HG02981 (cell line): ENCODE measurements around the gene ADARB1.

ENCODE experiments used
- ATAC-seq: cut with Tn5 transposase; IDR thresholded peaks from one replicate; pipeline ENCODE4 v1.9.1; 2021; ENCODE audit warnings: mild to moderate bottlenecking, moderate library complexity; ENCODE audit not compliant: unreplicated experiment

Gene ADARB1

GRCh38 chr21:45163413-45164123 lies 89.2 kb downstream of the ADARB1 start:
- no peak for ATAC-seq

DNA sequence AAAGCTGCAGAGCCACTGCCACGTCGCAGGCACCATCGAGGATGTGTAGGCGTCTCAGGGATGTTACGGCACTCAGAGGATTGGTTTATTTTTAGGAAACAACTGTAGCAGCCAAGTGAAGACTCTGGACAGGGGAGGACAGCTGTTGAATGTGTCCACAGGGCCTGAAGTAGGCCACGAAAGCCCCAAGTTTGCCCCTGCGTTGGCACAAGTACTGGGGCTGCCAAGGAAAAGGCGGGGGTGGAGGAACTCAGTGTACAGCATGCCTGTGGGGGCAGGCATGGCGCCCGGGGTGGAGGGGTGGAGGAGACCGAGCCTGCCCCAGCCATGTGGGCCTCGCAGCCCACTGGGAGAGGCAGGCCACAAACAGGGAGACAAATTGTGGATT lies 89.7 kb downstream of the ADARB1 start:
- no peak for ATAC-seq

GRCh38 chr21:45164838-45165237 lies 90.5 kb downstream of the ADARB1 start:
- no peak for ATAC-seq

DNA sequence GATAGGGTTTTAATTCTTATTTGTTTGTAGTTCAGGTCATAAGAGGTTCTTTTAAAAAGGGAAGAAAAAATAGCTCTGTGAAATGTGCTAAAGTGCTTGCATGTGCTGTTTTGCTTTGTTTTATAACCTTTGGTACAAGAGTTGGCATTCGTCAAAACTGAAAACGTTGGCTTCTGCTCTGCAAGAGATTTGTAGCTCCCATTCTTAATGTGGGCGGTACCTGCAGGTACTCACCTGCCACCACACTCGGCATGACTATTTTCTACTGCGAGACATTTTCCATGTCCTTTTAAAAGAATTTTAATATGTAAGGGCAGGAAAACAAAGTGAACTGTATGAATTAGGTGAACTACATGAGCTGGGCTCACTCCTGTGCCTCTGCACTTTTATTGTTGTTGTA lies 92.6 kb downstream of the ADARB1 start:
- ATAC-seq: no peak

GRCh38 chr21:45167796-45168222 lies 93.4 kb downstream of the ADARB1 start:
- ATAC-seq: no peak

DNA sequence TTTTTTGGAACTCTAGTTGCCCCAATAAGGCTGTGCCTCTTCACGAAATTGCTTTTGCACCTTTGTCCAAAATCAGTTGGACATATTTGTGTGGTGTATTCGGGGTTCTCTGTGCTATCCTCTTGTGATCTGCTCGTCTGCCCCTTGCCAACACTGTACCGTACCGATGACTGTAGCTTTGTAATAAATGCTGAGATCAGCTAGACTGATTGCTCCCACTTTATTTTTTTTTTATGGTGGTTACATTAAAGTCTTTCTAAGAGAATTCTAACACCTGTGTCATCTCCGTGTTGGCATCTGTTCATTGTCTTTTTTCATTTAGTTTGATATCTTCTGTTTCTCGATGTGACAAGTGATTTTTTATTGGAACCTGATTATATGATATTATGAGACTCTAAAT lies 94.1 kb downstream of the ADARB1 start:
- no peak for ATAC-seq

- ATAC-seq: no peak
Observed at GRCh38 chr21:45169001-45169400, 94.6 kb downstream of the ADARB1 start.

DNA sequence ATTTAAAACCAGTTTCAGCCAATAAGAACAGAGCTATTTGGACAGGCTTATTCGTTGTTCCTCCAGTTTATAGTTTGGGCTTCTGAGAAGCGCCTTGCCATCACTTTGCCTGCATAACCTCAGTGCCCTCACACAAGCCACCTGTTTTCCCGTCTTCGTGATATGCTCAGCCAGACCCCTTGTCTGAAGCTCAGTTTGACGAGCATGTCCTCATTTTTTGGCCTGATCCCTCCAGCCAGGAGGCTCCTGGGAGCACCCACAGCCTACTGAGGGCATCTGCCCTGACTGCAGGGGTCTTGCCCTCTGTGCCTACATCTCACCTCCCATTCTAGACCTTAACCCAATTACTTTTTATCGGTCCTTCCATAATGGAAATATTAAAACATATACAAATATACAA lies 95.3 kb downstream of the ADARB1 start:
- no peak for ATAC-seq

DNA sequence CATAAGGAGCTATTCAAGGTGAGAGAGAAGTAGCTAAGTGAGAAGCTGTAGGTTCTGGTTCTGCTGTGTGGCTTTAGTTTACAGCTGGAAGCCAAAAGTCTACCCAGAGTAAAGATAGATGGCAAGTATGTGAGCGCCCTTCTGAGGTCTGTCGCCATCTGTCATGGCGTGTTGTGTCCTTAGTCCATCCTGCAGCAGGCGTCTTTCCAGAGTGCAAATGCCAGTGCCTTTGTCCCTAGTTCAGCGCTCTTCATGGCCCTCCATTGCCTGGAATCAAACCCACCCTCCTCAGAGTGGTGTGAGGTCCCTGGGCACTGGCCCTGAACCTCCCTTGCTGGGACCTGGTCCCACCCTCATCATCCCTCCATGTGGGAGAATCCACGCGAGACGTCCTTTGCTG lies 96.6 kb downstream of the ADARB1 start:
- no peak for ATAC-seq

GRCh38 chr21:45172420-45172819 lies 98.0 kb downstream of the ADARB1 start:
- ATAC-seq: no peak

GRCh38 chr21:45175326-45176095 lies 101.1 kb downstream of the ADARB1 start:
- ATAC-seq: no peak

DNA sequence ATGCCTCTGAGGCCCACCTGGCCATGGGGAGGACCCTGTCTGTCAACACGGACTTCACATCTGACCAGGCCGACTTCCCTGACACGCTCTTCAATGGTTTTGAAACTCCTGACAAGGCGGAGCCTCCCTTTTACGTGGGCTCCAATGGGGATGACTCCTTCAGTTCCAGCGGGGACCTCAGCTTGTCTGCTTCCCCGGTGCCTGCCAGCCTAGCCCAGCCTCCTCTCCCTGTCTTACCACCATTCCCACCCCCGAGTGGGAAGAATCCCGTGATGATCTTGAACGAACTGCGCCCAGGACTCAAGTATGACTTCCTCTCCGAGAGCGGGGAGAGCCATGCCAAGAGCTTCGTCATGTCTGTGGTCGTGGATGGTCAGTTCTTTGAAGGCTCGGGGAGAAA lies 101.8 kb downstream of the ADARB1 start:
- no peak for ATAC-seq

- ATAC-seq: no peak
Observed at GRCh38 chr21:45177039-45177438, 102.7 kb downstream of the ADARB1 start.

DNA sequence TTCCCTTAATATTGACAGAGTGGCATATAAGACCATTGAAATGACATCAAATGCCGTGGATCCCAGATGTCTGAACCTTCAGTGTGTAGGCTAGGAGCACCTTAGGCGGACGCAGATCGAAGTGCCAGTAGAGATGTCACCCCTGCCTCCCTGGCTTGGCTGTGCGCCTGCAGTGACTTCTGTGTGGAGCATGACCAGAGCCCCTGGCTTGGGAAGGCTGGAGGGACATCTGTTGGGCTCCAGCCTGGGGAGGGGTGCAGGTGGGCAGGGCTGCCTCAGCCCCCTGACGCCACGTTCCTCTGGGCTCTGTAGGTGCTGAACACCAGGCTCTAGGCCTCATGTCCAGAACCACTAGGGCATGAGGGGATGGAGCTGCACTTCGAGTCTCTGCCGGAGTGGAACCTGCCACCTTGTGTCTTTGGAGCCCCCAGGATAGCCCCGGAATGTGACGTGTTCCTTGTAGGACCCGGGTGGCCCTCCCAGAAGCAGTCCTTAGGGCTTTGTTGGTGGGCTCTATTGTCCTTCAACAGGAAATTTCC lies 103.8 kb downstream of the ADARB1 start:
- ATAC-seq: no peak

DNA sequence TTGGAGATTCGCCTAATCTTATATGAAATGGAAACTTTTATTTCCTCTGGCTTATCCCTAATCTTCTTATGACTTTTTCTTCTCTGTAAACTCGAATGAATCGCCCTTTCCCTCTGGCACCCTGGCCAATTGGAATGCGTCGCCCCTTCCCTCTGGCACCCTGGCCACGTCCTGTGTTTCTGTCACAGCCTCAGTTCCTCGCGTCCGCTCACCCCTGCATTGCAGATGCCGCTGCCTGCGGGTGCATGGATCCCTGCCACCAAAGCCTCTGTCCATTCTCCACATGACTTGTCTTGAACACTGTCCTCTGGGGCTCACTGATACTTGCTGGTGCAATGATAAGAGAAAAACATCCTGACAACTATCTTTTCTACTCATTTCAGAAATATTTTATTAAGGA lies 104.6 kb downstream of the ADARB1 start:
- no peak for ATAC-seq

GRCh38 chr21:45179568-45180245 lies 105.3 kb downstream of the ADARB1 start:
- ATAC-seq: no peak

- no peak for ATAC-seq
Observed at GRCh38 chr21:45180246-45180599, 105.8 kb downstream of the ADARB1 start.

DNA sequence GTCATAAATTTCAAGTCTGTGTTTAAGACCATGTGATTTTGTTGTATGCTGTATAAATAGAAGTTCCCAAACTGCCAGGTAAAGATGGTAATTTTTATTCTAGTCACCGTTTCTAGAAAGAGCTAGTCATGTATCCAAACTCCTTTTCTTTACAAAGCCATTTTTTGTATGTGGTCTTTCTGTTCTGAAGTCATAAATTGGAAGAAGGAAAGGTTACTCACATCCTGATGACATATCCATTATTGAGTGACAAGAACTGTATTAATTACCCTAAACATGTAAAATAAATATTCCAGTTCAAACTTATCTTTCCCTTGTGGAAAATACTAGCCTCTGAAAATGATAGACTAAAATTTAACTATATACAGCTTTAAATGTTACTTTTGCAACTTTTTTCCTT lies 108.6 kb downstream of the ADARB1 start:
- ATAC-seq: no peak

DNA sequence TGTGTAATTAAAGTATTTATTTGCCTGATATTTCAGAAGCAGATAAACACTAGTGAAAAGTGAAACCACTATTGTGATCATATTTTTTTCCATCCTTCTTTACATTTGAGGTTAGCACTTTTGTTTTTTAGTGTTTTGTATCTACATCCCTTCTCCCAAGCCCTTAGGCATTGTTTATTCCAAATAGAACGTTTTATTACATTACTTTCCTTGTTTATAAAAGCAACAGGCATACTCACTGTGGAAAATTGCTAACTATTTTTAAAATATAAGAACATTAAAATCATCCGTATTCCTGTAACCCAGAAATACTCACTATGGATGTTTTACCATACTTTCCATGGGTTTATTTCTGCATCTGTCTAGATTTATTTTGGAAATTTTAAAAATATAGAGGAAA lies 109.5 kb downstream of the ADARB1 start:
- ATAC-seq: no peak

- no peak for ATAC-seq
Observed at GRCh38 chr21:45184869-45185268, 110.5 kb downstream of the ADARB1 start.

DNA sequence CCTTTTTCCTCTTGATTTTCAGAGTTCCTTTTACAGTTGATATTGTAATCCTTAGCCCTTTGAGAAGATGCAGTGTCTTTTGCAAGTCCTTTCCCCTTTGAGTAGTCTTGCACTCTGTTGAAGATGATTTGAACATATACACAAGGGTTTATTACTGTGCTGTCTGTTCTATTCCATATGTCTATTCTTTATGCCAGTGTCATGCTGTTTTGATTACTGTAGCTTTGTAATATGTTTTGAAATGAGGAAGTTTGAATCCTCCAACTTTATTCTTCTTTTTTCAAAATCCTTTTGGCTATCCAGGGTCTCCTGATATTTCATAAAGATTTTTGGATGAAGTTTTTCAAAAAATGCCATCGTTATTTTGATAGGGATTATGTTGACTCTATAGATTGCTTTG lies 112.3 kb downstream of the ADARB1 start:
- ATAC-seq: no peak

DNA sequence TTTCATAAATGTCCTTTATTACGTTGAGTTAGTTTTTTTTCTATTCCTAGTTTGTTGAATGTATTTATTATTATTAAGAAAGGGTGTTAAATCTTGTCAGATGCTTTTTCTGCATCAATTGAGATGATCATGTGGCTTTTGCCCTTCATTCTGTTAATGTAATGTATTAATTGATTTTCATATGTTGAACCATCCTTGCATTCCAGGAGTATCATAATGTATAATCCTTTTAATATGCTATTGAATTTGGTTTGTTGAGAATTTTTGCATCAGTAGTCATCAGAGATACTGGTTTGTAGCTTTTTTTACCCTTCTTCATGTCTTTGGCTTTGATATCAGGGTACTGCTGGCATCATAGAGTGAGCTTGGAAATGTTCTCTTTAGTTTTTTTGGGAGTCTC lies 113.3 kb downstream of the ADARB1 start:
- no peak for ATAC-seq
